NCI-H2171 (cell line): Measurements from ENCODE around the gene CYREN.

Source experiments
- DNase-seq: peaks from one replicate; lab custom pipeline; 2025; lab: John Stamatoyannopoulos, UW

The CYREN gene

DNA sequence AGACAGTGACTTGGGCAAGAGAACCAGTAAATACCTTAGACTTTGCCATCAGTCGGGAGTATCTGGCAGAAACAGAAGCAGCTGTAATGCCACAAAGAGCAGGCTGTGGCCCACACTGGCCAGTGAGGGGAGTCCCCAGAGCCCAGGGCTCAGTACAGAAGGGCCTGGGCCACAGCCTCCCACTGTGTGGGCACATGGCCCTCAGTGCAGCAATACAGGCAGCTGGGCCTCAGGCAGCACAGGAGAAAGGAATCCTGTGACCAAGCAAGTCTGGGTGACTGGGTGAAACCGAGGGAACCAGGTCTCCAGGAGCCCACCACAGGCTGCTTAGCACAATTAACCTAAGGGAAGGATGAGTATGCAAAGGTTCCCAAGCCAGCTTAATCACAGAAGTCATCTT, 26.8 kb upstream of the CYREN start:
- DNase-seq: no peak

DNA sequence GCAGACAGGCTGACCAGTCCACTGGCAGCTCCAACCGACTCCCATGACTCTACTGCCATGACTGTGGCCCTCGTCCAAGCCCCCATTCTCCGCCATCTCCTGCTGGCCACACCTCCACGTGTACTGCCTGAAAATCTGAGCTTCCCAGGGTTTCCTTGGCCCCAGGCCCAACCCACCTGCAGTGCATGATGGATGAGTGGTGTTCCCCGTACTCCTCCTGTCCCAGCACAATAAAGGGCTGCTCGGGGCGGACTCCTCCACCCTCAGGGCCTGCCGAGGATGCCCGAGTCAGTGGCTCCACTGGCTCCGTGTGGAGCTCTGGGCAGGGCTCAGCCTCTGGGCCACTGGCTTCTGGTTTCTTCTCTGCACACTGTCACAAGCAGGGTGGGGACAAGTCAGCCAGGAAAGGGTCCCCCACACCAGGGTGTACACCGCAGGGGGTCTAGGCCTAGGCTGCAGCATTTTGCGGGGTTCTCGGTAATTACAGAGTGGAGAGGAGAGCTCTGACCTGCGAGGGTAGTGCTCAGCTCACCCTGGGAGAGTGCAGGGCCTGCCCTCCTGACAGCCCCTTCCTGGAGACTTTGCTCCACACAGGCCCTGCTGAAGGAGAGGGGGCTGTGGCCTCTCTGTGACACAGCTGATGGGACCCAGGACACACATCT, 25.6 kb upstream of the CYREN start:
- no peak for DNase-seq

DNA sequence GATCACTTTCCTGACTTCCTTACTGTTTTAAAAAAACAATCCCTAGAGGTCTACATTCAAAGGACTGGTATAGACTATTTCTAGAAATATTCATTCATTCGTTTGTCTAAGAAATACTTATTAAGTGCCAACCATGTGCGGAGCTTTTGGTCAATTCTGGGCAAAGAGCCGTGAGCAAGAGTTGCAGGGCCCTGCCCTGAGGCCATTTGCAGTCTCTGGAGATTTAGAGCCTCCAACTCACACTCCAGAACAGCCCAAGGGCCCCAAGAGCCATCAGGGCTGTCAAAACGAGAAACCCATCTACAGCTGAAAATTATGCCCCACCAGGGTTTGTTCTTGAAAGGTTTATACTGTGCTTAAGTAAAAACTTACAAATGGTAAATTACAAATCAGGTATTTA, 24.6 kb upstream of the CYREN start:
- DNase-seq: no peak

GRCh38 chr7:135194494-135195095, 24.1 kb upstream of the CYREN start:
- DNase-seq: no peak

- DNase-seq: no peak
Observed at GRCh38 chr7:135193615-135194081, 23.1 kb upstream of the CYREN start.

GRCh38 chr7:135192914-135193536, 22.5 kb upstream of the CYREN start:
- no peak for DNase-seq

- no peak for DNase-seq
Observed at GRCh38 chr7:135190703-135191102, 20.2 kb upstream of the CYREN start.

DNA sequence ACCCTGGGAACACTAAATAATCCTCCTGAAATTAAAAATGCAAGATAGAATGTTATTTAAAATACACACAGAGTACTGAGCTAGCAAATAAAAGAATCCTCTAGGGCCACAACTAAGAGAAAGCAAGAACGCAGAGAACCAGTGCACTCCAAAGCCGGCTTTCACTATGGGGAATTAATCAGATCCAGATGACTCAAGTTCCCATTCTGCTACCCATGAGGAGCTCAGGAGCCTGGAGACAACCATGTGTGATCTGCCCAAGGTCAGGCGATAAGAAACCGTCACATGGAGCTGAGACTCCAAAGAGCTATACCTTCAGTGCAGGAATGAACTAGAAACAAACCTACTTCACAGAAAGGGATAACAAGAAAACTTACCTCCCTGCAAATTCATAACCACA, 19.5 kb upstream of the CYREN start:
- DNase-seq: no peak

- DNase-seq: no peak
Observed at GRCh38 chr7:135189221-135189662, 18.7 kb upstream of the CYREN start.

GRCh38 chr7:135188298-135188984, 17.9 kb upstream of the CYREN start:
- DNase-seq: no peak

- DNase-seq: no peak
Observed at GRCh38 chr7:135186841-135187253, 16.3 kb upstream of the CYREN start.

DNA sequence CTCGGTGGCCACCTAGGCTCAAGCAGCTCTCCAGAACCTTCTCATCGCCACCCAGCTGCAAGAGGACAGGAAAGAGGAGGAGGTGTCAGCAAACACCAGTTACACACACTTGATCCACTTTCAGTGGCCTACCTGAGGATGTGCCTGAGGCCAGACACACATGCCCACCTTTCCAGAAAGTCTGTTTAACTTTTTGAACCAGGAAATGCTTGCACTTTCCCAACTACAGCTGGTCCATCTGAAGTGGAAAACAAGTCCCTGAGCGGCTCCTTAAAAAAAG, 15.7 kb upstream of the CYREN start:
- no peak for DNase-seq

- DNase-seq: no peak
Observed at GRCh38 chr7:135185471-135186260, 15.2 kb upstream of the CYREN start.

GRCh38 chr7:135184254-135184841, 13.8 kb upstream of the CYREN start:
- DNase-seq: no peak

DNA sequence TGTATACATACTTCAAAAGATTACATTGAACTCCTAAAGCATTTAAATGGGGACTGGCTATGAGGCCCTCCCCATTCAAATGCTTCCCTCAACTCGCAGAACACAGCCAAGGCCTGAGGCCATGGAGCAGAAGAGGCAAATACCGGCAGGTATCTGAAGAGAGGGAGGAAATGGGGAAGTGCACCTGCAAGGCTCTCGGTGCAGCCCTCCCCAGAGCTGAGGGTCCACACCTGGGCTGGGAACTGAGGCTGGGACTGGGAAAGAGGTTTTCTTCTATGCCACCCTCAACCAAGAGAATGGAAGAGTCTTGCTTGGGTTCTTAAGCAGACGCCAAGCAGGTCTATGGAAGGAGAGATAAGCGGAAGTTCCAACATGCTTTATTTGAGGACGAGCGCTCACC, 13.0 kb upstream of the CYREN start:
- no peak for DNase-seq

DNA sequence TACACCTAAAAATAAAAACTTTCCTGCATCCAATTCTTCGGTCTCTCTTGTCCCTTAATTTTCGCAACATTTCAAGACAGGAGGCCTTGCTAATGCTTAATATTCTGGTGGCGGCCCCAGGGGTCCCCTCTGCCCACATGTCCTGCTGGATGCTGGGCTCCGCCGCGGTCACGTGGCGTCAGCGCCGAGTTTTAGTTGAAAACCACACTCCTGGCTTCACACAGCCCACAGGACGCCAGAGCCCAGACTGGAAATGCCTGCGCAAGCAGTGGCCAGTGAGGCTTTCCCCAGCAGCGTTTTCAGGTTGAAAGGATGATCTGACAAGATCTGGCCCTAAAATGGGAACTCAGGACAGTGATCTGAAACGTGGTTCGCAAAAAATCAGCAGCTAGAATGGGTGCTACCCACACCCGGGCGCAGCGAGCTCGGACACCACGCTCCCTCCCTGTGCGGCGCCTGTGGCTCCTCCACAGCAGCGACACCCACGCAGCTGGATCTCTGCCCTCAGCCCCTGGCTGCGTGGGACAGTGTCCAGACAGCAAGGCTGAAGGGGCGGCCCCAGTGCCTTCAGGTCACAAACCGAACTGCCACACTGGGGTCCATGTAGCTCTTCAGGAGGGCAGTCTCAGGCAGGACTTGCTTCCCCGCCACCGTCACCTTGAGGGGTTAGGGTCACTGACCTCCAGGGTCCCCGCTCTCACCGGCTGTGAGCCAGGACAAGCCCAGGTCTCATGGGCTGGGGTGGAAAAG, 11.6 kb upstream of the CYREN start:
- no peak for DNase-seq

- no peak for DNase-seq
Observed at GRCh38 chr7:135181261-135181928, 10.9 kb upstream of the CYREN start.

DNA sequence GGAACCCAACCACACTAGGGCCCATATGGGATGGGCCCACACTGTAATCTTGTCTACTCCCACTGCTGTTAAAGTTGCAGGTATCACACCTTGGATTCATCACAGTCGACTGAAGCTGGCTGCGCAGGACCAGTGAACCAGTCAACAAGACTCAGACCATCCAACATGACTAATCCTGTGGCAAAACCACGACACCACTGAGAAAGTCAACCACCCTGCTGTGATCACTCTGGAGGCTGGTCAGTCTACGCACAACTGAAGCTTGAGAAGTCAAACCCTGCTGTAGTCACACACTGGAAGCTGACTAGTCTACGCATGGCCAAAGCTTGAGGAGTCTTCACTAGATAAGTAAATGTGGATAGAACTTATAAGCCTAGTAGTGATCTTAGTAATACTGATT, 9.6 kb upstream of the CYREN start:
- DNase-seq: no peak

GRCh38 chr7:135179321-135179925, 8.9 kb upstream of the CYREN start:
- DNase-seq: no peak

- no peak for DNase-seq
Observed at GRCh38 chr7:135178364-135178763, 7.9 kb upstream of the CYREN start.
